ENCODE data around the gene DCAF6.

The DCAF6 gene

DNA sequence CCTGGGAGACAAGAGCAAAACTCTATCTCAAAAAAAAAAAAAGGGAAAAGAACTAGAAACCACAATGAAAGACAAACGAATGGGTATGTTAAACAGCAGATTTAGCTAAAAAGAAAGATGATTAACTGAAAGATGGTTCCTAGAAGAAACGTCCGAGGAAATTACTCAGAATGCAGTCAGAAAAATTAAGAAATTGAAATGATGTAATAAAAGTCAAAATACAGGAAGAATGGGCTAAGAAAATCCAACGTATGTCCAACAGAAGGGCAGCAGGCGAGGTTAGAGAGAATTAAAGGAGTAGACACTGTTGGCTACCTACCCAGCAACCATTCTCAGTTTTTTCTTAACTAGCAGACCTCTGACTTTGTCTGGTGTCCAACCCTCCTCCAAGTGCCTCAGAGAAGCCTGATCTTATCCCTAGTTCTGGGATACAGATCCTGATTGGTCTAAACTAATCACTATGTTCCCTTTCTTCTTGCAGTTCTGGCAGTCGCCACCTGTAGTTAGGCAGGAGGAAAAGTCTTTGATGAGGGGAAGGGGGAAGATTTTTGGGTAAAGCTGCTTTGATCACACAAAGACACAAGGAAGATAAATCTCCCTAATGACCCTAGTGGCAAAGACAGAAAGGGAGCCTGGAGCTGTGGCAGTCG, 174.5 kb downstream of the DCAF6 start:
- DNase-seq = no peak

- peak; percentile 80 for DNase-seq
Measured at GRCh38 chr1:168112673-168113305, 176.3 kb downstream of the DCAF6 start.

GRCh38 chr1:168114845-168115244, 178.4 kb downstream of the DCAF6 start:
- DNase-seq = no peak

DNA sequence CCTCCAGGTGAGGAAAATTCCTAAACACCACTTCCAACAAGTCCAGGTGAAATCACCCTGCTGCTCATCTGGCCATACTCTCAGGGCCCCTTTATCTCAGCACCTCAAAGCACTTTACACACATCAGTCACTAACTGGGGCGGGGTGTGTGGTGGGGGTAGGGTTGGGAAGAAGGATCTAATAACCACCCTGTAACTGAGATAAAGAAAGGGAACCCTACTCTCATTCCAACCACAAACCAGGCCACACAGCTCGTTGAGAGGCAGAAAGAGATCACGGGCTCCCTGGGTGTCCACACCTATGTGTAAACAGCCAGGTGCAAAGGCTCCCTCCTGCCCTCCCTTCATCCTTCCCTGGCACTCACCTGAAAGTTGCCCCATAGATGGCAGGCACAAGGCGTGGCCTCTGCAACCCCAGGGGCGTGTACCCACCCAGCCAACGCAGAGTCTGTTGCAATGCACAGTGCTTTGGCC, 179.9 kb downstream of the DCAF6 start:
- DNase-seq = no peak

- no peak for DNase-seq
Measured at GRCh38 chr1:168119750-168120149, 183.3 kb downstream of the DCAF6 start.

GRCh38 chr1:168121401-168122011, 185.0 kb downstream of the DCAF6 start:
- no peak for DNase-seq

GRCh38 chr1:168125051-168125450, 188.6 kb downstream of the DCAF6 start:
- DNase-seq = no peak
